K562 (cell line): ENCODE data around the gene KATNAL2.

ENCODE experiments used
- ARID3A ChIP-seq: IDR thresholded peaks from 2 replicates; pipeline ENCODE4 v1.6.1; 2012; ENCODE audit warnings: low read depth, low read length, improper control_type of control experiment, borderline replicate concordance
- BMI1 ChIP-seq: fragments of 150-350 bp; IDR thresholded peaks from 2 replicates; pipeline ENCODE4 v1.6.1; 2014; ENCODE audit warnings: low read length
- GABPA ChIP-seq: fragments of 200-800 bp; sonication (Bioruptor generic); conservative IDR thresholded peaks from 2 replicates; pipeline ENCODE4 v1.6.1; 2016; ENCODE audit warnings: low read depth, missing genetic modification characterization, missing compliant biosample characterization
- HMG20A ChIP-seq: fragments of 450-650 bp; formaldehyde crosslinking; conservative IDR thresholded peaks from 2 replicates; pipeline ENCODE4 v1.4.0; 2020; ENCODE audit warnings: mild to moderate bottlenecking, mixed read lengths
- MLX ChIP-seq, 2 experiments: fragments of 450-650 bp in 1 of 2; sonication (generic) in 1 of 2; formaldehyde crosslinking; conservative IDR thresholded peaks; 2 replicates each; pipeline versions ENCODE4 v1.4.0 to v1.8.1; 2020 to 2022; ENCODE audit warnings: mild to moderate bottlenecking in 1 of 2, missing genetic modification reagents in 1 of 2
- PATZ1 ChIP-seq: fragments of 250-450 bp; sonication (Bioruptor Pico); IDR thresholded peaks from 2 replicates; pipeline ENCODE4 v1.5.0; 2020; ENCODE audit warnings: mild to moderate bottlenecking, borderline replicate concordance
- POLR2AphosphoS5 ChIP-seq: IDR thresholded peaks from 2 replicates; pipeline ENCODE4 v1.6.1; 2011; ENCODE audit warnings: mild to moderate bottlenecking, low read depth, low read length, moderate library complexity; ENCODE audit not compliant: control insufficient read depth, insufficient read depth
- REST ChIP-seq, 2 experiments: fragments of 450-650 bp; formaldehyde crosslinking in 1 of 2; IDR thresholded peaks; 2 replicates each; pipeline versions ENCODE4 v1.4.0 to v1.6.1; 2014 to 2020; ENCODE audit warnings: mild to moderate bottlenecking in 2 of 2, borderline replicate concordance in 1 of 2, low read depth in 1 of 2
- TAF1 ChIP-seq: IDR thresholded peaks from 2 replicates; pipeline ENCODE4 v1.6.1; 2011; ENCODE audit warnings: mild to moderate bottlenecking, low read length, moderate library complexity; ENCODE audit not compliant: insufficient read depth, control insufficient read depth, severe bottlenecking; ENCODE audit errors: extremely low read depth
- TFE3 ChIP-seq: fragments of 450-650 bp; formaldehyde crosslinking; IDR thresholded peaks from 2 replicates; pipeline ENCODE4 v1.4.0; 2020; ENCODE audit warnings: mild to moderate bottlenecking, mixed read lengths
- ZKSCAN1 ChIP-seq: fragments of 150-350 bp; IDR thresholded peaks from 2 replicates; pipeline ENCODE4 v1.6.1; 2016; ENCODE audit warnings: low read depth, low read length
- ZNF316 ChIP-seq: fragments of 450-650 bp; IDR thresholded peaks from 2 replicates; pipeline ENCODE4 v1.6.1; 2016

GRCh38 chr18:47032945-47033344, 115.5 kb downstream of the KATNAL2 start:
- no peak for TF ChIP-seq HMG20A
- no peak for TF ChIP-seq BMI1
- TF ChIP-seq REST (IDR thresholded peaks at IDR 0.05; ENCODE audit: borderline replicate concordance) = no peak
- no peak for TF ChIP-seq REST (CRISPR knock-in tag; IDR thresholded peaks at IDR 0.05; ENCODE audit: low read depth)
- TF ChIP-seq POLR2AphosphoS5 = no peak
- TF ChIP-seq PATZ1 = no peak
- TF ChIP-seq GABPA (tag) = no peak
- TF ChIP-seq TAF1 = no peak
- no peak for TF ChIP-seq ARID3A
- no peak for TF ChIP-seq ZKSCAN1
- TF ChIP-seq MLX (CRISPR knock-in tag; conservative IDR thresholded peaks at IDR 0.05) = no peak
- no peak for TF ChIP-seq ZNF316
- TF ChIP-seq TFE3 = no peak
